Measurements from ENCODE around the gene KCNMA1.
"Not testable (repeated sequence)": the region's sequence is repeated elsewhere in the genome, so short reads cannot be mapped to it uniquely, and the experiment has no call there.

The KCNMA1 gene

GRCh38 chr10:77396290-77396689, 241.3 kb downstream of the KCNMA1 start:
- DNase-seq (ENCODE audit: low read depth, low spot score): no peak

DNA sequence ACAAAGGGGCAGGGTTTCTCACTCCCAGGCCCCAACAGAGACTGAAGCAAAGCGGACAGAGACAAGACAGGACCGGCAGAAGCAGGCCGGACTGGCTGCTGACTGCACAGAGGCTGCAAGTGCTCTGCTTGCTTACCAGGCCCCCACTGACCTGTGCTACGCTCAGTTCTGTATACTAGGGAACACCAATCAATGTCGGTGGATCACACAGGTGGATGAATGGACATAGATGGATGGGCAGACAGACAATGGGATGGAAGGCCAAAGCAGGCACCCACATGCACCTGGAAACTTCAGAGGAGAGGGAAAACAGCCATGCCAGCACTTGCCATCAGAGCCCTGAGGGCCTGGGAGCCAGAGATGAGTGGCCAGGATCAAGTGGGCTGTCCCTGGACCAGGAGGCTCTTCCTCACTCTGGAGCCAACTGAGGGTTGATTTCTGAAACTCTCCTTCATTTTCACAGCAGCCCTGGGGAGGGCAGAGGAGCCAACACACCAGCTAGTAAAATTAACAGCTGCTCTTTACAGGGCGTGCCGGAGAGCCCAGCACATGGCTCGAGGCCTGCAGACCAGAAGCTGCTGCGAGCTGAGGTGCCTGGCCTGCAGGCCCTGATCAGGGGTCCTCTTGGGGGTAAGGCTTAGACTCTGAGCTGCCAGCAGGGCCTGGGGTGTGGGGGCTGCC, 243.6 kb downstream of the KCNMA1 start:
- no peak for DNase-seq (ENCODE audit: low read depth, low spot score)

- no peak for DNase-seq (ENCODE audit: low read depth, low spot score)
Measured at GRCh38 chr10:77393411-77393810, 244.2 kb downstream of the KCNMA1 start.

DNA sequence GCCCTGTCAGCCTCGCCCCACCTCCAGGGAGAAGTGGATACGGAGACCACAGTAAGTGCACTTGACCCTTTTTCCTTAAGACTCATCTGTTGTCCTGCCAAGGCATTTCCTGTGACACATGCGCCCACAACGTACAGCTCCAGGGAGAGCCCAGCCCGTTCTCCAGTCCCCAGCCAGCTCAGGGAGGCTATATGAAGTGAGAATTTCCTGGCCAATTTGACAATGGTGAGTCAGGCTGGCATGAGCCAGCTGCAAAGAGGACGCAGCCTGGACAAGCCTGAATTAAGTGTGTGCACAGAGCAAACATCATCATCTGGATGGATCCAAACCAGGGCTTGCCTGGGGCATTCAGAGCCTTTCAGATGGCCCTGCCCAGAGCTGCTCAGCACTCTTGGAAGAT, 244.8 kb downstream of the KCNMA1 start:
- DNase-seq (ENCODE audit: low read depth, low spot score): no peak

DNA sequence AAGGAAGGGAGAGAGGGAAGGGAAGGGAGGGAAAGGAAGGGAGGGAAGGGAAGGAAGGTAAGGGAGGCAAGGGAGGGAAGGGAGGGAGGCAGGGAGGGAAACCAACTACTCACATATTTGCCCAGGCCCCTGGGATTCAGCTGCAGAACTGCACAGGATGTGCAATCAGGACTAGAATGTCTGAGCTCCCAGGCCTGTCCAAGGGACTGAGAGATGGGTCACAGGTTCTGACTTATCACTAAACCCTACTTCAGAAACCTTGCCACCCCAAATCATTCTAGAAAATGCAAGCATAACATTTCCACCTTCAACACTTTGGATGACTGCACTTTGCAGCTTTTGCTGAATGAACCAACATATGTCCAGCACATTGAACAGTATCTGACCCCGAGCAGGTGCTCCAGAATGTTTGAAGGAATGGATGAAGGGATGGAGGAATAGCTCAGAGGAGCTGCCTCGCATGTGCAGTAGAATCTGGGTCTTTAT, 245.3 kb downstream of the KCNMA1 start:
- no peak for DNase-seq (ENCODE audit: low read depth, low spot score)

GRCh38 chr10:77391605-77392235, 245.9 kb downstream of the KCNMA1 start:
- DNase-seq (ENCODE audit: low read depth, low spot score): peak; percentile 92

DNA sequence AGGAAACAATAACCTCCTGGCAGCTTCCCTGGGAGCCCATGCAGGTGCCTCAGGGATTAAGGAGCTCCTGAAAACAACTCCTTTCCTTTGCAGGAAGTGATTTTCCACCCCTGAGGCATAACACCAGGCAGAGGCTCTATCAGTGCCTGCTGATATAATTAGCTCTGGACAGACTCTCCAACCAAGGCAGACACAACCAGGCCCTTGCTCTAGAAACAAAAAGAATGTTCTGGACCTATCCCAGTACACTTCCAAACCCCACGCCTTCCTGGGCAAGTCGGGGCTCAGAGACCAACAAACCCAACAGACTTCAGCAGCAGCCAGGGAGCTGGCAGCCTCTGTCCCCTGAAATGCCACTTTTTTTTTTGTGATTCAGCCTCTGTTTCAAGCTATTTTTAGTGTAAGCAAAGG, 247.1 kb downstream of the KCNMA1 start:
- peak; percentile 66 for DNase-seq (ENCODE audit: low read depth, low spot score)

DNA sequence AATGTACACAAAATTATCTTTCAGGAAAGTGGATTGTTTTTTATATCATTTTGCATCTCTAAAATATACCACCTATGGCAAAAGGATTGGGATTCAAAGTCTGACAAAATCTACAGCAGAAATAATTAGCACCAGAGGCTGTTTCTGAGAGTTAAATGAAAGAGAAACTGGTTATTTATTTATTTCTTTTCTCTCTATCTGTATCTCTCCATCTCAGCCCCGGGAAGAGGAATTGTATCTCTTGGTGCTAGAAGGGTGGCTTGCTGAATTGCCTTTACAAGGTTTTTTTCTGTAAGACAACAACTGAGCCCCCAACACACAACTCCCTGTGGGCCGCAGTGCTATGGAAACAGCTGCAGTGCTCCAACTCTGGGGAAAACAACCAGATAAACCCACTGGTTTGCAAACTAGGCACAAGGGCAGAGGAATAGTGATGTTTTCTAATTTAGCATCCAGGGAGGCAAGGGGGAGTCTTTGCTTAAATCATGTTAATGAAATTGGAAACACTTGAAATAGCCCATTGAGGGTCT, 249.0 kb downstream of the KCNMA1 start:
- no peak for DNase-seq (ENCODE audit: low read depth, low spot score)

DNA sequence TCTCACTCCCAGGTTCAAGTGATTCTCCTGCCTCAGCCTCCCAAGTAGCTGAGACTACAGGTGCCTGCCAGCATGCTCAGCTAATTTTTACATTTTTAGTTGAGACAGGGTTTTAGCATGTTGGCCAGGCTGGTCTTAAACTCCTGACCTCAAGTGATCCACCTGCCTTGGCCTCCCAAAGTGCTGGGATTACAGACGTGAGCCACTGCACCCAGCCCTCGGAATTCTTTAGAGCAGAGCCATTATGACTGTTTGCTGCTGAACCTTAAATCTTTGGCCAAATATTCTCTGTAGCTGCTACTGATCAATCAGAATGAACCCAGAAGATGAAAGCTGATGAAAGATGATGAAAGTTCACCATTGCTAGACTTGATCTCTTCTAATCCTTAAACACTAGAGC, 249.9 kb downstream of the KCNMA1 start:
- not testable (repeated sequence) for DNase-seq (ENCODE audit: low read depth, low spot score)

DNA sequence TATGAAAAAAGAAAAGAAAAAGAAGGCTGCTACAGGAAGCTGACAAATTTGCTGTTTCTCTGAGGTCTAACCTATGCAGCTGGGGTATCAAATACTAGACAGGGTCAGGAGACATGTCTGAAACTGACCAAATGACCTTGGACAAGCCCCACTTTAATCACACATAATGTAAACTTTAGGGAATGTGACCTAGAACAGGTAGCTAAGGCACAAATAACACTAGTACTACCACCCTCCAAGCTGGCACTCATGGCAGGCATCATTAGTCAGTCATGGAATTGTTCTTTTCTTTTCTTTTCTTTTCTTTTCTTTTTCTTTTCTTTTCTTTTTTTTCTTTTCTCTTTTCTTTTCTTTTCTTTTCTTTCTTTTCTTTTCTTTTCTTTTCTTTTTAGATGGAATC, 250.4 kb downstream of the KCNMA1 start:
- no peak for DNase-seq (ENCODE audit: low read depth, low spot score)

DNA sequence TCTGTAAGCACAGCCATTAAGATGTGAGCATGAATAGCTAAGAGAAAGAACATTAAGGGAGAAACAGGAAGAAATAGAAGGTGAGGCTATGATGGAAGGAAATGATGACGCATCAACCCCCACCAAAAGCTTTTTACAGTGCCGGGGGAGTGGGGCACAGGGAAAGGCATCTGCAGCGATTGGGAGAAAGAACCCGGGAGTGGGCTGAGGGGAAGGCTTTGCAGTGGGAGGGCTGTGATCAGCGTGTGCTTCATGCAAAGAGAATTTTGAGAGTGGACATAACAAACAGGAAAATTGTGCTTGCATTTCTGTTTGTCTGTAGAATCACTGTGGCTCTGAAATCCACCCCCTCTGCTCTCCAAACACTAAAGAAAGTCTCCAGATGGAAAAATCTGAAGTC, 250.8 kb downstream of the KCNMA1 start:
- DNase-seq (ENCODE audit: low read depth, low spot score): no peak

DNA sequence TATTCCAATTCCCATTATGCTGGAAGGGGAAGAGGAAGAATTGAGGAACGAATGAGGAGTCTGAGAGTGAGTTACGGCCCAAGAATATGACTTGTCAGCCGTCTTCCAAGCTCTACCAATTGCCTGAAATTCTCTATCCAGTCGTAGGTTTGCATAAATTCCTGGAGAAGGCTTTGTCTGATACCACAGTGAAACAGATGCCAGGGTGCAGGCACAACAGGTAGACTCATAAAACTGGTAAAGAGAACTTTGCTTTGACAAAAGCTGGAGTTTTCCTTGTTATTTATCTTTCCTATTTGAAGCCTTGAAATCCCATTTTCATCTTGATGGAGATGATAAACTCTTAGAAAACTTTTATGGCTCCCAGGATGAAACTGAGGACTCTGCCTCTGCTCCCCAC, 251.2 kb downstream of the KCNMA1 start:
- DNase-seq (ENCODE audit: low read depth, low spot score): no peak

DNA sequence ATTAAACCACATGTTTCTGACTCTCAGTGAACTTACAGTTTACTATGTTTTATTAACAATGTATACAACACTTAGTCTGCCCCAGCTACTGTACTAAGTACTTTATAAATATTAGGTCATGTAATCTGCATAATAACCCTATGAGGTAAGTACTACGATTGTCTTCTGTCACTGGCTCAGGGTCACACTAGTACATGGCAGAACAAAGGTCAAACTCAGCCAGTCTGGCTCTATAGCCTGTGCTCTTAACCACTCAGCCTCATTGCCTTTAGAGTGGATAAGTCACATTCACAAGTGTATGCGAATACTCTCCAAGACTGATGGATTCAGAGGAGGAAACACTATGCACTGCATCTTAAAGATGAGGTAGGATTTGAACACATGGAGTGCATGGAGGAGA, 252.3 kb downstream of the KCNMA1 start:
- DNase-seq (ENCODE audit: low read depth, low spot score): no peak

DNA sequence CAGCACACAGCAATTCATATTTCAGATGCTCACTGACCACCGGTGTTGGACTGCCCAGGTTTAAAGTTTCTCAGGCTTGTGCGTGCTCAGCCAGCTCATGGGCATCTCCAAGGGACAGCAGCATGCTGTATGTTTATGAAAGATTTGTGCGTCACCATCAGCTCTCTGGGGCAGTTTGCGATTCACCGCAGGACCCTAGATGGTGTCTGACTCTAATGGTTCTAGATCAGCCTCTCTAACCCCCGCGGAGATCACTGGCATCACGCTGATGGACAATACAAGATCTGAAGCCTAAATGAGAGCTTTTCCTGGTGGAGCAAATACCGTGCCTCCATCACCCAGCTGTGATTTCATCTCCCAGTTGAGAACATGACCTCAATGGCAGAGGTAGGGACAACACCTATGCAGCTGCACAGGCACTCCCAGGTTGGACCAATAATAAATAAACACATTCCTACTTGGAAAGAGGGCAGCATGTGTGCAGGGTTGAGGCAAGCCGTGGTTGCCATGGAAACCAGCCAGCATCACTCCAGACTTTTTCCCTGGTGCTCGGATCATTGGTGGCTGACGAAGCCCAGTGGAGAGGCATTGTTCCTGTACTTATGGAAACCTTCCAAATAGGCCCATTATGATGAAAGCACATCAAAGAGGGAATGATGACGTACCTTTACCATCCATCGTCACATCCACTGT, 253.6 kb downstream of the KCNMA1 start:
- DNase-seq (ENCODE audit: low read depth, low spot score): no peak

DNA sequence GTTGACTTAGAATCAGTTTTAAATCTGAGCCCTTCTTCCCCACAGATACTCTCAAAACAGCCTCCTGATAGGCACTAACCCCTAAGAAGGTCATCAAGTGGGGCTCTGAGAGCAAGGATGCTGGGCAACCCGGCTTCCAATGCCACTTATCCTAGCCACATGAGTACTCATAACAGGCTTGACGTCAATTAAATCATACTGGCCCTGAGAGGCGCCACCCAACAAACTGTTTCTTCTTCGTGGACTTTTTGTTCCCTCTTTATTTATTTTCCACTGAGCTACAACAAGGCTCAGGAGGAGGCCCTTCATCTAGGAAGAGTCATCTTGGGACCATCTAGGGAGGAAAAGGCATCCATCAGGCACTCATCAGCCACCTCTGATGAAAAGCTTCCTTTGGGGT, 255.9 kb downstream of the KCNMA1 start:
- no peak for DNase-seq (ENCODE audit: low read depth, low spot score)

GRCh38 chr10:77380723-77381122, 256.9 kb downstream of the KCNMA1 start:
- no peak for DNase-seq (ENCODE audit: low read depth, low spot score)

GRCh38 chr10:77380191-77380590, 257.4 kb downstream of the KCNMA1 start:
- DNase-seq (ENCODE audit: low read depth, low spot score): no peak

GRCh38 chr10:77378366-77379349, 258.9 kb downstream of the KCNMA1 start:
- no peak for DNase-seq (ENCODE audit: low read depth, low spot score)

- no peak for DNase-seq (ENCODE audit: low read depth, low spot score)
Measured at GRCh38 chr10:77377678-77378352, 259.8 kb downstream of the KCNMA1 start.

DNA sequence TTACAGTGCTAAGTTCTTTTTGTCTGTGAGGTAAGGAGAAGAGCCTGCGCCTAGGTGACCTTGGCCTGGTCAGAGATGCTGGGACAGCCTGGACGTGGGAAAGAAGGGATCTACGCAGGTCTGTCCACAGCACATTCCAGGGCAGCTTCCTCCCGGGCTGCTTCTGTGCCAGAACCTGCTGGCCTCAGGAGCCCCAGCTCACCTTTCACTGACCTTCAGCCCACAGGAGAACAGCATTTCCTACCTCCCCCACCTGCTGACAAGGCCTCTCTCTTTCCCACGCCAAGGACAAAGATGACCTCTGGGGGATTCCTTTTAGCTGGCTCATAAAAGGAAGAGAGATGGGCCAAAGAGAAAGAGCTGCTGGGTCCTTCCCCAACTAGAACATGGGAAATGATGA, 260.6 kb downstream of the KCNMA1 start:
- peak; percentile 44 for DNase-seq (ENCODE audit: low read depth, low spot score)

- DNase-seq (ENCODE audit: low read depth, low spot score): no peak
Measured at GRCh38 chr10:77374189-77374656, 263.4 kb downstream of the KCNMA1 start.

Measured in ELF-1 (cell line).